HK-2 (cell line): ENCODE data around the gene MPV17.
"Not testable (repeated sequence)": the region's sequence is repeated elsewhere in the genome, so short reads cannot be mapped to it uniquely, and the experiment has no call there.

Experiments used
- DNase-seq: peaks from one replicate; pipeline ENCODE4 v3.0.0-alpha.2; 2018; ENCODE audit not compliant: unreplicated experiment

The MPV17 gene

GRCh38 chr2:27298391-27299080 is 24.4 kb downstream of the MPV17 start:
- no peak for DNase-seq

- no peak for DNase-seq
These were observed 25.7 kb downstream of the MPV17 start for GRCh38 chr2:27297195-27297594.

- DNase-seq: no peak
These were observed 26.4 kb downstream of the MPV17 start for GRCh38 chr2:27296481-27296880.

GRCh38 chr2:27294928-27295327 is 28.0 kb downstream of the MPV17 start:
- no peak for DNase-seq

- DNase-seq: no peak
These were observed 31.0 kb downstream of the MPV17 start for GRCh38 chr2:27291865-27292264.

- DNase-seq: no peak
These were observed 32.3 kb downstream of the MPV17 start for GRCh38 chr2:27290549-27290948.

GRCh38 chr2:27288610-27289009 is 34.3 kb downstream of the MPV17 start:
- DNase-seq: no peak

- no peak for DNase-seq
These were observed 37.4 kb downstream of the MPV17 start for GRCh38 chr2:27285481-27285880.

- no peak for DNase-seq
These were observed 37.9 kb downstream of the MPV17 start for GRCh38 chr2:27284996-27285395.

GRCh38 chr2:27282892-27283291 is 40.0 kb downstream of the MPV17 start:
- DNase-seq: no peak

GRCh38 chr2:27281855-27282559 is 40.9 kb downstream of the MPV17 start, which contains the start of gene TRIM54:
Gene TRIM54, plus strand, starts transcription at chr2:27282429. Its CDS starts 303 bp downstream, at chr2:27282732.
- no peak for DNase-seq

- no peak for DNase-seq
These were observed 41.5 kb downstream of the MPV17 start for GRCh38 chr2:27281442-27281841.

- no peak for DNase-seq
These were observed 42.1 kb downstream of the MPV17 start for GRCh38 chr2:27280826-27281225.

GRCh38 chr2:27278010-27278409 is 44.9 kb downstream of the MPV17 start:
- DNase-seq: no peak

- no peak for DNase-seq
These were observed 47.4 kb downstream of the MPV17 start, which contains the start of gene DNAJC5G for GRCh38 chr2:27275211-27276150. Gene DNAJC5G, plus strand, starts transcription at chr2:27275433. Its CDS starts 1,296 bp downstream, at chr2:27276729.

- DNase-seq: not testable (repeated sequence)
These were observed 50.1 kb downstream of the MPV17 start for GRCh38 chr2:27272537-27273522.

GRCh38 chr2:27271631-27272340 is 51.1 kb downstream of the MPV17 start:
- DNase-seq: no peak

GRCh38 chr2:27270670-27271069 is 52.2 kb downstream of the MPV17 start:
- no peak for DNase-seq

- no peak for DNase-seq
These were observed 52.8 kb downstream of the MPV17 start for GRCh38 chr2:27270131-27270530.

- not testable (repeated sequence) for DNase-seq
These were observed 54.6 kb downstream of the MPV17 start for GRCh38 chr2:27268296-27268695.
